NCI-H82 treated with DMSO at 0.1 percent for 48 hours (cell line): Measurements from ENCODE around the gene SGMS1.
"Not testable (repeated sequence)": the region's sequence is repeated elsewhere in the genome, so short reads cannot be mapped to it uniquely, and the experiment has no call there.

Source experiments
- DNase-seq: peaks from one replicate; lab custom pipeline; 2025; ENCODE audit not compliant: unreplicated experiment; lab: John Stamatoyannopoulos, UW

SGMS1 gene

DNA sequence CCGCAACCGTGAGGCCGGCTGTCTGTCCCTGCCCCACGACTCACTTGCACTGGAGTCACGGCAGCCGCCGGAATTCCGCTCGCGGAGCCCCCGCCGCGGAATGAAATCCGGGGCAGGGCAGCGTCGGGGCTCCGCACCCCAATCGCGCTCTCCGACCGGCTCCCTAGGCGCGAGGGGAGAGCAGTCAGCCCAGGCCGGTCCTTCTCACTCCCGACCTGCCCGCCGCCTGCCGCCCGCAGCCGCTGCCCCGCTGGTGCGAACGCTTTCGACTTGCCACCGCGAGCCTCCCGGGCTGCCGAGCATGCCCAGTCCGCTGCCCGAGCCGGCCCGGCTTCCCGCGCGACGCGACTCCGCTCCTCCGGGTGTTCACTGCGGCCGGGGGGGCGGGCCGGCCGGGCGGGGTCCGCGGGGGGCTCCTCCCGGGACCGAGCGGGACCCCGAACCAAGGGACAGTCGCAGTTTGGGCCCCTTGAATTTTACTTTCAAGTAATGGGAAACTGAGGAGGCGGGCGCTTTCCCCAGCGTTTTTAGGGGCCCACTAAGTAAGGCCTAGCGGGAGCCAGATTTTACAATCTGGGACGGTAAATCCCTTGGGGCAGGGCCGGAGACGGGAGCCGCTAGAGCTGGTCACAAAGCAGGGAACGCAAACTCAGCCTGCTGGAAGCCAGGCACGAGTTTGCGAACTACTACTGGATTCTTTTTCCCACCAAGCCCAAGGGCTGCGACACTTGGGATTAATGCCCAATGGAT is at the start of gene SGMS1:
Gene SGMS1, minus strand, starts transcription at position 294 of the 750 bp plus-strand sequence. CDS start 279,842 bp downstream, outside the sequence.
- peak; percentile 50 for DNase-seq

- not testable (repeated sequence) for DNase-seq
Measured at GRCh38 chr10:50672152-50672551, 48.4 kb upstream of the SGMS1 start.

- DNase-seq: not testable (repeated sequence)
Measured at GRCh38 chr10:50671645-50672044, 47.9 kb upstream of the SGMS1 start.

DNA sequence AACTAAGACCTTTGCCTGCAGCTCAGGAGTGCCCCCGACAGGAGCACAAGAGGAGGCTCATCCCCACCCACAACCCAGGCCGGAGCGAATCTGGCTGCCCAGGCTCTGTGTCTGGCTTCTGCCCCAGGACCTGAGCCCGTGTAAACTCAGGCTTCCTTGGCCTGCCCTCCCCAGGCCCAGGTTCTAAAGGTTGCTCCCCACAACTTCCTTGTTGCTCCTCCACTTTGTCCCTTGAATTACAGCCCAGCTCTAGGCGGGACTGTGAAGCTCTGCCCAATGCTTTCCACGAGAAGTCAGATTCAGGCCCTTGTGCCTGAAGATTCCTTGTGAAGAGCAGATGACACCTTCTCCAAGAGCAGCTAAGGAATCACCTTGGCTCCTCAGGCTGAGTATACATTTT is 46.2 kb upstream of the SGMS1 start:
- not testable (repeated sequence) for DNase-seq

- not testable (repeated sequence) for DNase-seq
Measured at GRCh38 chr10:50667353-50667752, 43.6 kb upstream of the SGMS1 start.

DNA sequence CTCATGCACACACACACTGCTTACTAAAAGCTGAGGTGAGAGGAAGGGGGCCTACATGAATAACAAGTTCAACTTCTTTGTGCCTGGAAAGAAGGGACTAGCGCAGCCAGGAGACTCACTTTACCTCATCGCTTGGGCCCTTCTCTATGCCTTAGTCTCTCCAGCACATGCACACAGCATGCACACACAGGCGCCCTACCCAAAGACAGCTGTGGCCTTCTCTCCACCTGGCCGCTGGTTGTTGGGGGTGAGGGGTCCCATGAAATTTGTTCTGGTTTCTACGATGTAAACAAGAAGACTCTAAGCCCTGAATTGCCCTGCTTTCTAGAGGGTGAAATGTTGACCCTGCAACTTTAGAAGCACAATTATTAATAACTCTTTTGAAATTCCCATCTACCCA is 38.7 kb upstream of the SGMS1 start:
- DNase-seq: not testable (repeated sequence)

DNA sequence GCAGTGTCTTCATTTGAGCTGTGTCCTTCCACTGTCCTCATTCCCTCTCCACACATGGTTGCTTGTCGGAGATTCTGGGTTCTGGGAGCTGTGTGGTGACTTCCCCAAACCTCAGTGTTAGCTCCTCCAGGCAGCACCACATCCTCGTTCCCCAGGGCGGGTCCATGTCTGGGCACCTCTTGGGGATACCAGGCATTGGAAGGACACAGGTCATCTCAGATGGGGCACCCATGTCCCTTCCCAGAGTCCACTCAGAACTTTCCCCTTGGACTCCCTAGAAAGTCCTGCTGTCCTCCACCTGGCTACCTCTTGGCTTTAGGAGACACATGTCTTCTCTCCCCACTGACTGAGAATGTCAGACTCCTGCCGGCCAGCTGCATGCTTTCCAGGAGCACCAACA is 37.8 kb upstream of the SGMS1 start:
- not testable (repeated sequence) for DNase-seq

GRCh38 chr10:50659865-50660730 is 36.3 kb upstream of the SGMS1 start:
- DNase-seq: not testable (repeated sequence)

GRCh38 chr10:50659016-50659864 is 35.5 kb upstream of the SGMS1 start:
- not testable (repeated sequence) for DNase-seq

GRCh38 chr10:50658165-50658564 is 34.4 kb upstream of the SGMS1 start:
- no peak for DNase-seq

- no peak for DNase-seq
Measured at GRCh38 chr10:50653758-50654157, 30.0 kb upstream of the SGMS1 start.

GRCh38 chr10:50653142-50653541 is 29.4 kb upstream of the SGMS1 start:
- no peak for DNase-seq

GRCh38 chr10:50651808-50652207 is 28.1 kb upstream of the SGMS1 start:
- DNase-seq: no peak

GRCh38 chr10:50650481-50650880 is 26.7 kb upstream of the SGMS1 start:
- DNase-seq: no peak

DNA sequence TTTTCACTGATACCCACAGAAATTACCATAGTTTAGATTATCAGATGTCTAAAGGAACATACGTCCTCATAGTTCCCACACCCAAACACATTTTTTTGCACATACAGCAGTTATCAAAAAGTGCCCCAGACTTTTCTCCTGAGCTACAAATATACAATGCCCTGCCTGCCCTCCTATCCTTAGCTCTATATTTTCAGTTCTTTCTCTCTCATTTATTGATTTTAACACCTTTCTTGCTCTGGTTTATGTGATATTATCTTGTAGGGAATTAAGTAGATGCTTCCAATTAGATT is 25.1 kb upstream of the SGMS1 start:
- DNase-seq: no peak

DNA sequence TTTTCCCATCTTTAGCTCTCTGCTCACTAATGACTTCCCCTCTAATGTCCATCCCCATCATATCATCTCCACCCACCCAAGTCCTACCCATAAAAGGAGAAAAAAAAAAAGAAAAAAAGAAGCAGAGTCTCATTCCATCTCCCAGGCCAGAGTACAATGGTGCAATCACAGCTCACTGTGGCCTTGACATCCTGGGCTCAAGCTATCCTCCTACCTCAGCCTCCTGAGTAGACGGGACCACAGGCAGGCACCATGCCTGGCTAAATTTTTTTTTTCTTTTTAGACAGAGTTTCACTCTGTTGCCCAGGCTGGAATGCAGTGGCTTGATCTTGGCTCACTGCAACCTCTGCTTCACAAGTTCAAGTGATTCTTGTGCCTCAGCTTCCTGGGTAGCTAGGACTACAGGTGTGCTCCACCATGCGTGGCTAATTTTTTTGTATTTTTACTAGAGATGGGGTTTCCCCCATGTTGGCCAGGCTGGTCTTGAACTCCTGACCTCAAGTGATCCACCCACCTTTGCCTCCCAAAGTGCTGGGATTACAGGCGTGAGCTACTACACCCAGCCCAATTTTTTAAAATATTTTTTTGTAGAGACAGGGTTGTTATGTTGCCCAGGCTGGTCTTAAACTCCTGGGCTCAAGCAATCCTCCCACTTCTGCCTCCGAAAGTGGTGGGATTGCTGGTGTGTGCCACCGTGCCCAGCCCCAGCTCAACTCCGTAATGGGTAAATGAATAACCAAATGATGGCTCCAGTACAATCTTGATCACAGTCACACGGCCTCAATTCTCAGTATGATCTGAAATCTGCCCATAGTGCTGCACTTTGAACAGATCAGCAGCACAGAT is 24.6 kb upstream of the SGMS1 start:
- no peak for DNase-seq

- not testable (repeated sequence) for DNase-seq
Measured at GRCh38 chr10:50647350-50647749, 23.6 kb upstream of the SGMS1 start.

DNA sequence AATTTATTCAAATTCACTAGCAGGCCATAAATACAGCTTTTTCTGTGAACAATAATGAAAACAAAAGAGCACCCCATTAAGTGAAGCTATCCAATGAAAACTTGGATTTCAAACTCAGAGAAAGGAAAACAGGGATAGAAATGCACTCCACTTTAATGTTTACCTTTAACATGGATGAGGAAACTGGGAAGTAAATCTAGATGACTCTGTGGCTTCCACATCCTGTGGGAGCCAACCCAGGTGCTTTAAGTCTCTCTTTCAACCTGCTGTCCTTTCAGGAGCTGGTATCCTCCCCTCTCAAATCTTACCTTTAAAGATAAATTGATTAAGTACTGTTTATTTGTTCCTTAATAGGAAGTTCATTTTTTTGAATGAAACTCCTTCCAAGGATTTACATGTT is 21.5 kb upstream of the SGMS1 start:
- no peak for DNase-seq

DNA sequence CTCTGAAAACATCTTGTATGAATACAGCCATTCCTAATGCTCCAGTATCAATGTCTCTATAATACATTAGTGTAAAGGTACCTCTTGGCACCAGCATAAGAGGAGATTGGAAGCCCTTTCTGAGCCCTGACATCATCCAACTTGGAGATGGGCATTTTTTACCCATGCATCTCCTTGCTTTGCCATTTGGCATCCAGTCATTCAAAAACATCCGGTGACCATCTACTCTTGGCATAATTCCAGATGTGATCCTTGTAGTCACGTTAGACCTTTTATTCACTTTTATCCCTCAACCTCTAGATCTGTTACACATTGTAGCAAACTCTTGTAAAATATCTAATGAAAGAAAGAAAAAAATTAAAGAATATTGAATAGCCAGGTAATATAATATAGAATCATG is 17.9 kb upstream of the SGMS1 start:
- no peak for DNase-seq

GRCh38 chr10:50640238-50640637 is 16.5 kb upstream of the SGMS1 start:
- DNase-seq: no peak
